Panc1 (cell line): ENCODE results near the gene PLPP4. TPM values are rescaled to one million over a fixed set of nuclear protein-coding genes. Genes with fewer than 3 reads are reported as not detected.

Experiments used
- ATAC-seq: fragments of 200-7000 bp; cut with Tn5 transposase; 2 replicates; pipeline ENCODE4 v1.9.1; 2020; ENCODE audit warnings: mild to moderate bottlenecking, moderate library complexity
- BruUV-seq: library from RNA; stranded (reverse); fragments of 400-500 nt; replicated peaks from 2 replicates; lab custom pipeline; 2021; lab: Mats Ljungman, UMichigan
- CTCF ChIA-PET: fragments of 300-600 bp; sonication (Branson Sonifier 250); formaldehyde crosslinking; loops from one replicate; lab custom pipeline; 2022; ENCODE audit warnings: antibody characterized with exemption; lab: Charles Lee
- POLR2A ChIA-PET: fragments of 300-600 bp; sonication (Branson Sonifier 250); formaldehyde crosslinking; loops from one replicate; lab custom pipeline; 2022; ENCODE audit warnings: antibody characterized with exemption; lab: Charles Lee
- DNase-seq: peaks from one replicate; pipeline ENCODE4 v3.0.0-alpha.2; 2010; ENCODE audit warnings: low read depth, low spot score
- H3K27ac ChIP-seq: 2 replicates; pipeline ENCODE4 v1.5.1; 2011; ENCODE audit warnings: mild to moderate bottlenecking, low read length, inconsistent platforms
- H3K27me3 ChIP-seq: fragments of 200-500 bp; sonication (Bioruptor generic); 2 replicates; pipeline ENCODE4 v1.6.0; 2014; ENCODE audit warnings: low read length, inconsistent platforms; ENCODE audit not compliant: control insufficient read depth, insufficient read depth
- H3K36me3 ChIP-seq: fragments of 200-500 bp; sonication (Bioruptor generic); 2 replicates; pipeline ENCODE4 v1.5.1; 2014; ENCODE audit warnings: inconsistent platforms, mild to moderate bottlenecking, low read length, moderate library complexity; ENCODE audit not compliant: control insufficient read depth, insufficient read depth
- H3K4me1 ChIP-seq: 2 replicates; pipeline ENCODE4 v1.5.1; 2011; ENCODE audit warnings: inconsistent platforms, mild to moderate bottlenecking, low read length, moderate library complexity; ENCODE audit not compliant: control insufficient read depth, insufficient read depth
- H3K4me3 ChIP-seq, 2 experiments: 2 replicates each; pipeline ENCODE4 v1.5.1; 2011 to 2012; ENCODE audit warnings: low read depth in 2 of 2, low read length in 2 of 2, mild to moderate bottlenecking in 2 of 2, inconsistent platforms in 1 of 2, moderate library complexity in 1 of 2
- H3K9me3 ChIP-seq: fragments of 200-500 bp; sonication (Bioruptor generic); 2 replicates; pipeline ENCODE4 v1.5.1; 2014; ENCODE audit warnings: low read depth, mild to moderate bottlenecking, inconsistent platforms, low read length, moderate library complexity; ENCODE audit not compliant: control insufficient read depth, insufficient read depth
- POLR2AphosphoS5 ChIP-seq: IDR thresholded peaks from 2 replicates; pipeline ENCODE4 v1.6.1; 2012; ENCODE audit warnings: mild to moderate bottlenecking, low read depth, low read length, moderate library complexity
- SIN3A ChIP-seq: IDR thresholded peaks from 2 replicates; pipeline ENCODE4 v1.6.1; 2012; ENCODE audit warnings: low read depth, mild to moderate bottlenecking, low read length, moderate library complexity, borderline replicate concordance; ENCODE audit not compliant: insufficient read depth
- TCF7L2 ChIP-seq: IDR thresholded peaks from 2 replicates; pipeline ENCODE4 v1.6.1; 2011; ENCODE audit warnings: mild to moderate bottlenecking, low read depth, low read length, inconsistent platforms
- in situ Hi-C: cut with HindIII; loops from 2 replicates; pipeline ENCODE4 v1.10.0; 2016; ENCODE audit warnings: low sequenced_read_pairs, low pct_unique_long_range_greater_than_20kb
- intact Hi-C: fragments of 100-400 bp; cut with micrococcal nuclease; formaldehyde crosslinking; loops from one replicate; pipeline ENCODE4 v1.10.0; 2022; ENCODE audit not compliant: unreplicated experiment
- total RNA-seq: library from RNA; stranded (reverse); gene quantifications from one replicate; pipeline ENCODE4 v1.2.1, GENCODE V29; 2021; ENCODE audit not compliant: unreplicated experiment
- TF ChIP-seq, protein P1 (sequence below): fragments of 450-650 bp; IDR thresholded peaks from 2 replicates; pipeline ENCODE4 v1.5.1; 2017; ENCODE audit warnings: mild to moderate bottlenecking
- TF ChIP-seq, protein P2 (sequence below), 2 experiments: IDR thresholded peaks; 2 replicates each; pipeline ENCODE4 v1.6.1; 2011 to 2012; ENCODE audit warnings: low read depth in 2 of 2, control low read depth in 1 of 2, low read length in 1 of 2, mild to moderate bottlenecking in 1 of 2, moderate library complexity in 1 of 2; ENCODE audit not compliant: insufficient read depth in 1 of 2

PLPP4 gene
- total RNA-seq, 1 experiment from 2014 or later = 0.18 TPM

DNA sequence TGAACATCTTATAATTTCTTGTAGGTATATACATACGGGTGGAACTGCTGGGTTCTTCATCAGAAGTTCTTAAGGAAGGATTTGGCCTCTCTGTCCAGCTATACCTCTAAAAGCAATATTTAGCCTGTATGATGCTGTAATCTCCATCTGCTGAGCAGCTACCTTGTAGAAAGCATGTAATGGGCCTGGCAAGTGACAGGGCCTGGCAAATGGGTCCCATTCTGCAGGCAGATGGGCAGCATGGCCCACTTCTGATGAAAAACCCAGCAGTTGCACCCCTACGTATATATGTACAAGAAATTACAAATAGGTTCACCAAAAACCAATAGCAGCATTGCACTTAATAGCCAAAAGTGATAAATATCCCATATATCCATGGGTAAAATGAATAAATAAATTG is 9.0 kb downstream of the PLPP4 start:
- no TSS peak for BruUV-seq
- in situ Hi-C loops = no loop called here
- ChIA-PET POLR2A (no interaction called here), CTCF (no interaction called here)
- Histone ChIP-seq H3K36me3 (no peaks in the 10 kb centered on the region), H3K4me3 (no peak overlapping the region), H3K27ac (no peak overlapping the region), H3K4me1 (no peaks in the 10 kb centered on the region), H3K9me3 (0 out of 2 replicates have a peak, but pooled peaks cover 4% of the 10 kb centered on the region), H3K27me3 (no peaks in the 10 kb centered on the region)
- no peak for ATAC-seq
- TF ChIP-seq SIN3A = no peak
- TF ChIP-seq POLR2AphosphoS5 = no peak
- TF ChIP-seq, protein P1, sequence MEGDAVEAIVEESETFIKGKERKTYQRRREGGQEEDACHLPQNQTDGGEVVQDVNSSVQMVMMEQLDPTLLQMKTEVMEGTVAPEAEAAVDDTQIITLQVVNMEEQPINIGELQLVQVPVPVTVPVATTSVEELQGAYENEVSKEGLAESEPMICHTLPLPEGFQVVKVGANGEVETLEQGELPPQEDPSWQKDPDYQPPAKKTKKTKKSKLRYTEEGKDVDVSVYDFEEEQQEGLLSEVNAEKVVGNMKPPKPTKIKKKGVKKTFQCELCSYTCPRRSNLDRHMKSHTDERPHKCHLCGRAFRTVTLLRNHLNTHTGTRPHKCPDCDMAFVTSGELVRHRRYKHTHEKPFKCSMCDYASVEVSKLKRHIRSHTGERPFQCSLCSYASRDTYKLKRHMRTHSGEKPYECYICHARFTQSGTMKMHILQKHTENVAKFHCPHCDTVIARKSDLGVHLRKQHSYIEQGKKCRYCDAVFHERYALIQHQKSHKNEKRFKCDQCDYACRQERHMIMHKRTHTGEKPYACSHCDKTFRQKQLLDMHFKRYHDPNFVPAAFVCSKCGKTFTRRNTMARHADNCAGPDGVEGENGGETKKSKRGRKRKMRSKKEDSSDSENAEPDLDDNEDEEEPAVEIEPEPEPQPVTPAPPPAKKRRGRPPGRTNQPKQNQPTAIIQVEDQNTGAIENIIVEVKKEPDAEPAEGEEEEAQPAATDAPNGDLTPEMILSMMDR = no peak
- TF ChIP-seq, protein P2, sequence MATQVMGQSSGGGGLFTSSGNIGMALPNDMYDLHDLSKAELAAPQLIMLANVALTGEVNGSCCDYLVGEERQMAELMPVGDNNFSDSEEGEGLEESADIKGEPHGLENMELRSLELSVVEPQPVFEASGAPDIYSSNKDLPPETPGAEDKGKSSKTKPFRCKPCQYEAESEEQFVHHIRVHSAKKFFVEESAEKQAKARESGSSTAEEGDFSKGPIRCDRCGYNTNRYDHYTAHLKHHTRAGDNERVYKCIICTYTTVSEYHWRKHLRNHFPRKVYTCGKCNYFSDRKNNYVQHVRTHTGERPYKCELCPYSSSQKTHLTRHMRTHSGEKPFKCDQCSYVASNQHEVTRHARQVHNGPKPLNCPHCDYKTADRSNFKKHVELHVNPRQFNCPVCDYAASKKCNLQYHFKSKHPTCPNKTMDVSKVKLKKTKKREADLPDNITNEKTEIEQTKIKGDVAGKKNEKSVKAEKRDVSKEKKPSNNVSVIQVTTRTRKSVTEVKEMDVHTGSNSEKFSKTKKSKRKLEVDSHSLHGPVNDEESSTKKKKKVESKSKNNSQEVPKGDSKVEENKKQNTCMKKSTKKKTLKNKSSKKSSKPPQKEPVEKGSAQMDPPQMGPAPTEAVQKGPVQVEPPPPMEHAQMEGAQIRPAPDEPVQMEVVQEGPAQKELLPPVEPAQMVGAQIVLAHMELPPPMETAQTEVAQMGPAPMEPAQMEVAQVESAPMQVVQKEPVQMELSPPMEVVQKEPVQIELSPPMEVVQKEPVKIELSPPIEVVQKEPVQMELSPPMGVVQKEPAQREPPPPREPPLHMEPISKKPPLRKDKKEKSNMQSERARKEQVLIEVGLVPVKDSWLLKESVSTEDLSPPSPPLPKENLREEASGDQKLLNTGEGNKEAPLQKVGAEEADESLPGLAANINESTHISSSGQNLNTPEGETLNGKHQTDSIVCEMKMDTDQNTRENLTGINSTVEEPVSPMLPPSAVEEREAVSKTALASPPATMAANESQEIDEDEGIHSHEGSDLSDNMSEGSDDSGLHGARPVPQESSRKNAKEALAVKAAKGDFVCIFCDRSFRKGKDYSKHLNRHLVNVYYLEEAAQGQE (IDR thresholded peaks at IDR 0.05; ENCODE audit: insufficient read depth in 1 of 2, low read depth in 2 of 2, low read length in 1 of 2) = no peak
- no peak for TF ChIP-seq TCF7L2
- intact Hi-C loops = no loop called here
- DNase-seq = no peak

DNA sequence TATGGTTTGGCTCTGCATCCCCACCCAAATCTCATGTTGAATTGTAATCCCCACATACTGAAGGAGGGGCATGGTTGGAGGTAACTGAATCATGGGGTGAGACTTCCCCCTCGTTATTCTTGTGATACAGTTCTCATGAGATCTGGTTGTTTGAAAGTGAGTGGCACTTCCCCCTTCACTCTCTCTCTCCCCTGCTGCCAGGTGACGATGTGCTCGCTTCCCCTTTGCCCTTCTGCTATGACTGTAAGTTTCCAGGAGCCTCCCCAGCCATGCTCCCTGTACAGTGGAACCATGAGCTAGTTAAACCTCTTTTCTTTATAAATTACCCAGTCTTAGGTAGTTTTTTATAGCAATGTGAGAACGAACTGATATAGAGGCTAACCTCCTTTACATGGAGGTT is 16.6 kb downstream of the PLPP4 start:
- TF ChIP-seq POLR2AphosphoS5 (no peak), SIN3A (no peak), TCF7L2 (no peak)
- TF ChIP-seq, protein P1 = no peak
- TF ChIP-seq, protein P2 (IDR thresholded peaks at IDR 0.05; ENCODE audit: insufficient read depth in 1 of 2, low read depth in 2 of 2, low read length in 1 of 2) = no peak
- ChIA-PET POLR2A (no interaction called here), CTCF (no interaction called here)
- Histone ChIP-seq H3K27me3 (no peaks in the 10 kb centered on the region), H3K9me3 (0 out of 2 replicates have a peak, but pooled peaks cover 4% of the 10 kb centered on the region), H3K36me3 (no peaks in the 10 kb centered on the region), H3K4me1 (no peaks in the 10 kb centered on the region), H3K4me3 (no peak overlapping the region), H3K27ac (no peak overlapping the region)
- DNase-seq (no peak), ATAC-seq (no peak)
- intact Hi-C loops = no loop called here
- BruUV-seq = no TSS peak
- in situ Hi-C loops = no loop called here
